ENCODE data around the gene CYP27B1.
A peak's percentile ranks its signal among the peaks of the same experiment; 100 is the strongest.

The CYP27B1 gene

GRCh38 chr12:57738661-57739237, 28.1 kb downstream of the CYP27B1 start, which contains the start of gene AGAP2:
AGAP2 (minus strand) TSS chr12:57738742; CDS start chr12:57738246, 496 bp downstream.
- Mint-ChIP-seq H3K4me1 (peaks cover 23% of the 10 kb centered on the region), H3K27me3 (ENCODE audit: low read depth, poor library complexity) (peaks cover 98% of the 10 kb centered on the region)

GRCh38 chr12:57737467-57738460, 29.1 kb downstream of the CYP27B1 start:
- Mint-ChIP-seq H3K36me3 (ENCODE audit: low read depth) (no peaks in the 10 kb centered on the region), H3K27me3 (ENCODE audit: low read depth, poor library complexity) (peaks cover 98% of the 10 kb centered on the region), H3K4me3 (no peak overlapping the region), H3K27ac (no peak overlapping the region), H3K9me3 (peaks cover 8% of the 10 kb centered on the region), H3K4me1 (peaks cover 23% of the 10 kb centered on the region)
- TF ChIP-seq CTCF (IDR thresholded peaks at IDR 0.05) = no peak
- peak; percentile 64 for DNase-seq

More at GRCh38 chr12:57738661-57739237, 28.1 kb downstream of the CYP27B1 start, which contains the start of gene AGAP2:
- H3K27ac Mint-ChIP-seq = no peak within 1 kb of the TSS
- peak; percentile 51 for DNase-seq
- H3K9me3 Mint-ChIP-seq = peaks cover 8% of the 10 kb centered on the region
- H3K36me3 Mint-ChIP-seq (ENCODE audit: low read depth) = no peaks in the 10 kb centered on the region
- H3K4me3 Mint-ChIP-seq = peak within 1 kb of the TSS; percentile 79
- TF ChIP-seq CTCF (IDR thresholded peaks at IDR 0.05) = no peak

- no peak for TF ChIP-seq CTCF (IDR thresholded peaks at IDR 0.05)
- Mint-ChIP-seq H3K27ac (no peak overlapping the region), H3K27me3 (ENCODE audit: low read depth, poor library complexity) (peaks cover 98% of the 10 kb centered on the region), H3K36me3 (ENCODE audit: low read depth) (no peaks in the 10 kb centered on the region), H3K4me3 (peak overlapping the region; percentile 76), H3K4me1 (peaks cover 23% of the 10 kb centered on the region), H3K9me3 (peaks cover 8% of the 10 kb centered on the region)
- no peak for DNase-seq
Measured at GRCh38 chr12:57736741-57737466, 30.0 kb downstream of the CYP27B1 start.

- no peak for TF ChIP-seq CTCF (IDR thresholded peaks at IDR 0.05)
- Mint-ChIP-seq H3K4me1 (peaks cover 23% of the 10 kb centered on the region), H3K4me3 (peak overlapping the region; percentile 76), H3K27me3 (ENCODE audit: low read depth, poor library complexity) (peaks cover 98% of the 10 kb centered on the region), H3K27ac (no peak overlapping the region), H3K36me3 (ENCODE audit: low read depth) (no peaks in the 10 kb centered on the region), H3K9me3 (peaks cover 8% of the 10 kb centered on the region)
- DNase-seq = peak; percentile 66
Measured at GRCh38 chr12:57735952-57736740, 30.7 kb downstream of the CYP27B1 start.

GRCh38 chr12:57735198-57735855, 31.6 kb downstream of the CYP27B1 start:
- Mint-ChIP-seq H3K36me3 (ENCODE audit: low read depth) (no peaks in the 10 kb centered on the region), H3K27ac (no peak overlapping the region), H3K9me3 (peaks cover 8% of the 10 kb centered on the region), H3K4me3 (peak overlapping the region; percentile 24), H3K4me1 (peaks cover 23% of the 10 kb centered on the region), H3K27me3 (ENCODE audit: low read depth, poor library complexity) (peaks cover 98% of the 10 kb centered on the region)
- TF ChIP-seq CTCF (IDR thresholded peaks at IDR 0.05) = no peak
- no peak for DNase-seq
